ENCODE data around the gene IFNE. TPM values are rescaled to one million over a fixed set of nuclear protein-coding genes. Genes with fewer than 3 reads are reported as not detected.

Gene IFNE
- total RNA-seq, 1 experiment from 2014 or later = 0.96 TPM

GRCh38 chr9:21465138-21465537 lies 17.0 kb downstream of the IFNE start:
- H3K27me3 ChIP-seq (ENCODE audit: insufficient read depth, low read length) = no peaks in the 10 kb centered on the region
- H3K79me2 ChIP-seq (ENCODE audit: insufficient read depth, low read length) = no peaks in the 10 kb centered on the region
- CTCF ChIA-PET = interaction anchor here (0.7 to 1.5 kb wide), 7 partner anchors 8 to 987 kb away, joined by 3 to 11 read pairs (median 4); no protein-coding TSS in a partner anchor
- H3K9ac ChIP-seq (ENCODE audit: low read length) = no peak overlapping the region
- H3K4me2 ChIP-seq (ENCODE audit: low read length) = no peak overlapping the region
- H2AFZ ChIP-seq (ENCODE audit: low read depth, low read length, poor library complexity, severe bottlenecking) = no peak overlapping the region
- intact Hi-C loops (cut with micrococcal nuclease) = loop anchor here (5.0 kb wide), 1 partner anchor 52 kb away; no protein-coding TSS in a partner anchor
- no peak for ATAC-seq
- H3K27ac ChIP-seq (ENCODE audit: low read depth, low read length) = no peak overlapping the region
- POLR2A ChIA-PET = no interaction called here
- TF ChIP-seq FOSL1 (IDR thresholded peaks at IDR 0.05; ENCODE audit: low read depth) (no peak), SP1 (IDR thresholded peaks at IDR 0.05; ENCODE audit: low read depth) (no peak), ZNF274 (IDR thresholded peaks at IDR 0.05; ENCODE audit: low read depth, low read length) (no peak), SIN3A (IDR thresholded peaks at IDR 0.05; ENCODE audit: low read depth) (no peak), TCF7L2 (IDR thresholded peaks at IDR 0.05; ENCODE audit: borderline replicate concordance, extremely low read depth, insufficient read depth, insufficient read length) (no peak), POLR2A (IDR thresholded peaks at IDR 0.05; ENCODE audit: borderline replicate concordance, extremely low read depth, insufficient read depth, insufficient read length) (no peak), POLR2AphosphoS5 (IDR thresholded peaks at IDR 0.05; ENCODE audit: low read depth, low read length) (no peak), SRF (IDR thresholded peaks at IDR 0.05; ENCODE audit: low read depth) (no peak), ATF3 (IDR thresholded peaks at IDR 0.05) (no peak), ELF1 (IDR thresholded peaks at IDR 0.05; ENCODE audit: borderline replicate concordance, low read depth) (no peak), CBX3 (IDR thresholded peaks at IDR 0.05; ENCODE audit: low read depth) (no peak), EZH2phosphoT487 (IDR thresholded peaks at IDR 0.05; ENCODE audit: borderline replicate concordance) (no peak), CEBPB (IDR thresholded peaks at IDR 0.05; ENCODE audit: low read depth) (no peak), ZBTB33 (IDR thresholded peaks at IDR 0.05; ENCODE audit: extremely low read depth, insufficient replicate concordance, low read length) (no peak), YY1 (IDR thresholded peaks at IDR 0.05; ENCODE audit: extremely low read depth, insufficient replicate concordance, low read depth, low read length) (no peak), RAD21 (IDR thresholded peaks at IDR 0.05; ENCODE audit: low read depth) (no peak), REST (IDR thresholded peaks at IDR 0.05; ENCODE audit: low read depth) (no peak), EZH2 (IDR thresholded peaks at IDR 0.05) (no peak), ZFX (IDR thresholded peaks at IDR 0.05) (no peak), MAX (IDR thresholded peaks at IDR 0.05) (no peak)
- no peak for DNase-seq (ENCODE audit: low read depth, low spot score)
- no peak overlapping the region for H3K4me3 ChIP-seq (replicated peaks in 1 of 2; ENCODE audit: low read depth in 1 of 2, low read length in 2 of 2)
- H3K4me1 ChIP-seq (ENCODE audit: control insufficient read depth in 1 of 2, insufficient read depth in 2 of 2, low read length in 2 of 2) = 0 out of 4 replicates have a peak, but pooled peaks cover 0 to 3% of the 10 kb centered on the region in 2 experiments
- H3K36me3 ChIP-seq (ENCODE audit: control insufficient read depth in 1 of 2, insufficient read depth in 2 of 2, low read length in 2 of 2) = no peaks in the 10 kb centered on the region
- no TSS peak for BruUV-seq (replicated peaks)
- no peaks in the 10 kb centered on the region for H3K9me2 ChIP-seq (ENCODE audit: insufficient read depth)
- RAD21 ChIA-PET (ENCODE audit: low non-redundant PET in 1 of 2, low total read pairs in 2 of 2, uncharacterized antibody in 2 of 2, unreplicated experiment in 2 of 2) = no interaction called here
- no peaks in the 10 kb centered on the region for H4K20me1 ChIP-seq (ENCODE audit: insufficient read depth)
- peaks cover 3 to 7% of the 10 kb centered on the region in 2 experiments; a peak in 2 of 4 replicates for H3K9me3 ChIP-seq (ENCODE audit: control insufficient read depth in 1 of 2, insufficient read depth in 1 of 2, low read depth in 1 of 2, low read length in 2 of 2)

All from HCT116 (cell line).